ENCODE measurements around the gene SOWAHD.
"Not testable (repeated sequence)": the region's sequence is repeated elsewhere in the genome, so short reads cannot be mapped to it uniquely, and the experiment has no call there.

The SOWAHD gene

GRCh38 chrX:119758731-119759247 lies 401 bp downstream of the SOWAHD start:
- DNase-seq (ENCODE audit: low read depth, low spot score) = no peak

GRCh38 chrX:119759248-119759766 lies 919 bp downstream of the SOWAHD start:
- DNase-seq (ENCODE audit: low read depth, low spot score) = no peak

- no peak for DNase-seq (ENCODE audit: low read depth, low spot score)
These were observed 1.9 kb downstream of the SOWAHD start for GRCh38 chrX:119760026-119760877.

GRCh38 chrX:119762718-119763117 lies 4.3 kb downstream of the SOWAHD start:
- no peak for DNase-seq (ENCODE audit: low read depth, low spot score)

GRCh38 chrX:119763181-119763580 lies 4.8 kb downstream of the SOWAHD start:
- no peak for DNase-seq (ENCODE audit: low read depth, low spot score)

GRCh38 chrX:119763836-119764387 lies 5.5 kb downstream of the SOWAHD start:
- no peak for DNase-seq (ENCODE audit: low read depth, low spot score)

GRCh38 chrX:119768436-119768835 lies 10.0 kb downstream of the SOWAHD start:
- DNase-seq (ENCODE audit: low read depth, low spot score) = not testable (repeated sequence)

GRCh38 chrX:119769388-119769787 lies 11.0 kb downstream of the SOWAHD start:
- DNase-seq (ENCODE audit: low read depth, low spot score) = not testable (repeated sequence)

GRCh38 chrX:119775517-119776238 lies 17.3 kb downstream of the SOWAHD start:
- no peak for DNase-seq (ENCODE audit: low read depth, low spot score)

- DNase-seq (ENCODE audit: low read depth, low spot score) = no peak
These were observed 20.4 kb downstream of the SOWAHD start for GRCh38 chrX:119778829-119779228.

GRCh38 chrX:119783026-119783425 lies 24.6 kb downstream of the SOWAHD start:
- DNase-seq (ENCODE audit: low read depth, low spot score) = no peak

- no peak for DNase-seq (ENCODE audit: low read depth, low spot score)
These were observed 26.5 kb downstream of the SOWAHD start for GRCh38 chrX:119784747-119785446.

GRCh38 chrX:119790977-119791436 lies 32.6 kb downstream of the SOWAHD start:
- no peak for DNase-seq (ENCODE audit: low read depth, low spot score)

GRCh38 chrX:119791437-119792231 lies 33.2 kb downstream of the SOWAHD start, which contains the start of gene RPL39:
Gene RPL39, minus strand, starts transcription at chrX:119791630. Its CDS starts 54 bp downstream, at chrX:119791576.
- DNase-seq (ENCODE audit: low read depth, low spot score) = peak; percentile 50

- DNase-seq (ENCODE audit: low read depth, low spot score) = no peak
These were observed 43.1 kb downstream of the SOWAHD start for GRCh38 chrX:119801253-119802221.

GRCh38 chrX:119802546-119802945 lies 44.2 kb downstream of the SOWAHD start:
- DNase-seq (ENCODE audit: low read depth, low spot score) = no peak

GRCh38 chrX:119808461-119808860 lies 50.1 kb downstream of the SOWAHD start:
- DNase-seq (ENCODE audit: low read depth, low spot score) = not testable (repeated sequence)

GRCh38 chrX:119809185-119809666 lies 50.8 kb downstream of the SOWAHD start:
- DNase-seq (ENCODE audit: low read depth, low spot score) = no peak
